IMR-90 (cell line): ENCODE results near the gene MYCBP2. TPM values are rescaled to one million over a fixed set of nuclear protein-coding genes. Genes with fewer than 3 reads are reported as not detected.

Source experiments
- ATAC-seq: fragments of 200-7000 bp; cut with Tn5 transposase; 2 replicates; pipeline ENCODE4 v1.9.1; 2020; ENCODE audit warnings: low read depth, mild to moderate bottlenecking, moderate library complexity
- BruUV-seq: library from RNA; stranded (reverse); fragments of 400-500 nt; replicated peaks from 2 replicates; lab custom pipeline; 2021; lab: Mats Ljungman, UMichigan
- CTCF ChIA-PET: fragments of 300-600 bp; formaldehyde crosslinking; extraction: SDS; loops from one replicate; lab custom pipeline; 2021; ENCODE audit warnings: antibody characterized with exemption; lab: Yijun Ruan, JAX
- POLR2A ChIA-PET: fragments of 300-600 bp; sonication (Branson Sonifier 250); formaldehyde crosslinking; loops from one replicate; lab custom pipeline; 2022; ENCODE audit warnings: antibody characterized with exemption; ENCODE audit not compliant: unreplicated experiment; lab: Charles Lee
- DNase-seq: peaks from one replicate; pipeline ENCODE4 v3.0.0; 2013
- H2AFZ ChIP-seq: replicated peaks from 2 replicates; pipeline ENCODE3; 2013; ENCODE audit warnings: low read length, mild to moderate bottlenecking; ENCODE audit not compliant: poor library complexity
- H2AK5ac ChIP-seq: 2 replicates; pipeline ENCODE4 v1.6.1; 2013; ENCODE audit warnings: low read depth, low read length, inconsistent platforms
- H2AK9ac ChIP-seq: replicated peaks from 2 replicates; pipeline ENCODE3; 2013; ENCODE audit warnings: mild to moderate bottlenecking, low read depth, low read length, moderate library complexity; ENCODE audit not compliant: poor library complexity
- H2BK120ac ChIP-seq: 2 replicates; pipeline ENCODE4 v1.6.1; 2013; ENCODE audit warnings: low read depth, low read length, inconsistent platforms
- H2BK15ac ChIP-seq: 3 replicates; pipeline ENCODE4 v1.6.1; 2013; ENCODE audit warnings: low read depth, low read length, inconsistent platforms
- H2BK20ac ChIP-seq: 2 replicates; pipeline ENCODE4 v1.6.1; 2013; ENCODE audit warnings: low read depth, mild to moderate bottlenecking, inconsistent platforms, low read length, moderate library complexity
- H2BK5ac ChIP-seq: 2 replicates; pipeline ENCODE4 v1.6.1; 2013; ENCODE audit warnings: mild to moderate bottlenecking, low read depth, low read length, inconsistent platforms; ENCODE audit not compliant: poor library complexity, severe bottlenecking
- H3K14ac ChIP-seq: replicated peaks from 2 replicates; pipeline ENCODE4 v1.6.1; 2013; ENCODE audit warnings: low read depth, low read length, inconsistent platforms
- H3K18ac ChIP-seq: 2 replicates; pipeline ENCODE4 v1.6.1; 2013; ENCODE audit warnings: low read depth, low read length, control low read depth
- H3K23ac ChIP-seq: 2 replicates; pipeline ENCODE4 v1.6.1; 2013; ENCODE audit warnings: low read depth, low read length, inconsistent platforms
- H3K27ac ChIP-seq: 2 replicates; pipeline ENCODE4 v1.5.1; 2013; ENCODE audit warnings: mild to moderate bottlenecking, control low read depth, low read length; ENCODE audit not compliant: insufficient read depth
- H3K27me3 ChIP-seq: 2 replicates; pipeline ENCODE4 v1.6.1; 2013; ENCODE audit warnings: low read length; ENCODE audit not compliant: control insufficient read depth, insufficient read depth
- H3K36me3 ChIP-seq: 2 replicates; pipeline ENCODE4 v1.6.1; 2013; ENCODE audit warnings: low read length, mixed read lengths; ENCODE audit not compliant: control insufficient read depth, insufficient read depth
- H3K4ac ChIP-seq: 2 replicates; pipeline ENCODE4 v1.6.1; 2013; ENCODE audit warnings: low read depth, low read length, inconsistent platforms
- H3K4me1 ChIP-seq: 2 replicates; pipeline ENCODE4 v1.6.1; 2013; ENCODE audit warnings: low read length, mixed read lengths; ENCODE audit not compliant: control insufficient read depth, insufficient read depth
- H3K4me2 ChIP-seq: 2 replicates; pipeline ENCODE4 v1.6.1; 2013; ENCODE audit warnings: low read depth, mild to moderate bottlenecking, control low read depth, low read length, moderate library complexity
- H3K4me3 ChIP-seq: 2 replicates; pipeline ENCODE4 v1.5.1; 2013; ENCODE audit warnings: low read depth, mild to moderate bottlenecking, control low read depth, low read length, moderate library complexity; ENCODE audit not compliant: insufficient read depth
- H3K56ac ChIP-seq: 2 replicates; pipeline ENCODE4 v1.6.1; 2013; ENCODE audit warnings: low read length, inconsistent platforms; ENCODE audit not compliant: insufficient read depth; ENCODE audit errors: extremely low read depth
- H3K79me1 ChIP-seq, 2 experiments: 2 replicates each; pipeline ENCODE4 v1.6.1; 2013; ENCODE audit warnings: low read length in 2 of 2, inconsistent platforms in 1 of 2, low read depth in 1 of 2
- H3K9ac ChIP-seq: 2 replicates; pipeline ENCODE4 v1.6.1; 2013; ENCODE audit warnings: low read depth, low read length, control low read depth
- H3K9me1 ChIP-seq: 2 replicates; pipeline ENCODE4 v1.6.1; 2013; ENCODE audit warnings: low read length, inconsistent platforms; ENCODE audit not compliant: insufficient read depth
- H3K9me3 ChIP-seq: 2 replicates; pipeline ENCODE4 v1.6.1; 2013; ENCODE audit warnings: low read length; ENCODE audit not compliant: control insufficient read depth, insufficient read depth
- H4K20me1 ChIP-seq: 2 replicates; pipeline ENCODE4 v1.6.1; 2013; ENCODE audit warnings: low read length, inconsistent platforms; ENCODE audit not compliant: insufficient read depth
- H4K5ac ChIP-seq: 2 replicates; pipeline ENCODE4 v1.6.1; 2013; ENCODE audit warnings: mild to moderate bottlenecking, low read depth, low read length, control low read depth
- H4K8ac ChIP-seq, 2 experiments: 2 replicates each; pipeline ENCODE4 v1.6.1; 2013; ENCODE audit warnings: low read depth in 2 of 2, low read length in 2 of 2, control low read depth in 1 of 2, inconsistent platforms in 1 of 2
- H4K91ac ChIP-seq: 2 replicates; pipeline ENCODE4 v1.6.1; 2013; ENCODE audit warnings: low read depth, low read length, inconsistent platforms; ENCODE audit not compliant: insufficient read depth
- BHLHE40 ChIP-seq: fragments of 150-350 bp; IDR thresholded peaks from 2 replicates; pipeline ENCODE4 v1.6.1; 2016; ENCODE audit warnings: mild to moderate bottlenecking, low read depth, low read length
- MAZ ChIP-seq: IDR thresholded peaks from 2 replicates; pipeline ENCODE4 v1.6.1; 2012; ENCODE audit warnings: low read depth, mild to moderate bottlenecking, low read length, improper control_type of control experiment, moderate library complexity, borderline replicate concordance
- MXI1 ChIP-seq: IDR thresholded peaks from 2 replicates; pipeline ENCODE4 v1.6.1; 2012; ENCODE audit warnings: low read depth, mild to moderate bottlenecking, low read length, moderate library complexity, borderline replicate concordance
- NFE2L2 ChIP-seq: fragments of 150-350 bp; IDR thresholded peaks from 2 replicates; pipeline ENCODE4 v1.6.1; 2016; ENCODE audit warnings: low read depth, mild to moderate bottlenecking, low read length
- RCOR1 ChIP-seq: IDR thresholded peaks from 2 replicates; pipeline ENCODE4 v1.6.1; 2012; ENCODE audit warnings: mild to moderate bottlenecking, low read length, improper control_type of control experiment; ENCODE audit not compliant: insufficient replicate concordance
- WGBS, 2 experiments: methylation state at CpG; one replicate each; pipeline versions ENCODE4 v1.1.5 to v1.1.7; 2013; ENCODE audit warnings: missing lambda C conversion rate in 2 of 2; ENCODE audit not compliant: insufficient read length in 1 of 2; ENCODE audit errors: extremely low coverage in 2 of 2; 5-methylcytosine and 5-hydroxymethylcytosine counted together
- dilution Hi-C: fragments of 300-500 bp; cut with HindIII; formaldehyde crosslinking; loops from one replicate; pipeline ENCODE4 v1.14.3; 2018; ENCODE audit warnings: low sequenced_read_pairs; ENCODE audit not compliant: unreplicated experiment
- in situ Hi-C: fragments of 300-500 bp; cut with MboI; formaldehyde crosslinking; loops from 3 replicates; pipeline ENCODE4 v1.14.3; 2019; ENCODE audit warnings: low sequenced_read_pairs, inconsistent platforms, mixed read lengths
- intact Hi-C: fragments of 100-400 bp; cut with micrococcal nuclease; formaldehyde crosslinking; loops from 2 replicates; pipeline ENCODE4 v1.10.0; 2022
- polyA plus RNA-seq, 3 experiments: library from polyadenylated mRNA; depleted of rRNA; stranded (reverse); fragments of >200 nt; gene quantifications; 2 replicates each; pipeline ENCODE4 v1.2.3, GENCODE V29; 2012; ENCODE audit warnings: low replicate concordance in 1 of 3
- total RNA-seq: library from RNA; depleted of rRNA; stranded (reverse); fragments of >200 nt; gene quantifications from 2 replicates; pipeline ENCODE4 v1.2.3, GENCODE V29; 2012

Gene MYCBP2
- total and polyA plus RNA-seq, 2 of the 4 experiments (the other 2 are of a cell fraction), result 20.1 to 43.2 TPM

GRCh38 chr13:77338961-77339401 lies 12.1 kb upstream of the MYCBP2 start:
- POLR2A ChIA-PET, result no interaction called here
- no peaks in the 10 kb centered on the region for H3K9me3 ChIP-seq
- no peak for ATAC-seq
- no peak overlapping the region for H3K9ac ChIP-seq
- no peak overlapping the region for H3K27ac ChIP-seq
- H2BK15ac ChIP-seq, result no peak overlapping the region
- no peaks in the 10 kb centered on the region for H4K20me1 ChIP-seq
- dilution Hi-C loops (no loop called here), in situ Hi-C loops (no loop called here), intact Hi-C loops (no loop called here)
- H3K14ac ChIP-seq, result no peak overlapping the region
- no peak overlapping the region for H2BK120ac ChIP-seq
- no peak overlapping the region for H2AK9ac ChIP-seq
- no CpG with 5 or more reads among the region's 6 CpGs for WGBS, 2 experiments
- no peaks in the 10 kb centered on the region for H3K9me1 ChIP-seq
- H3K56ac ChIP-seq, result no peak overlapping the region
- no peak overlapping the region for H3K23ac ChIP-seq
- no peaks in the 10 kb centered on the region for H3K79me1 ChIP-seq
- no peak overlapping the region for H2AFZ ChIP-seq
- H3K4me3 ChIP-seq, result no peak overlapping the region
- H4K91ac ChIP-seq, result no peak overlapping the region
- H2AK5ac ChIP-seq, result no peak overlapping the region
- H3K4me2 ChIP-seq, result no peak overlapping the region
- peaks cover 35% of the 10 kb centered on the region for H3K27me3 ChIP-seq
- no peak overlapping the region for H2BK20ac ChIP-seq
- DNase-seq, result no peak
- CTCF ChIA-PET, result no interaction called here
- no peaks in the 10 kb centered on the region for H3K36me3 ChIP-seq
- H3K18ac ChIP-seq, result no peak overlapping the region
- TF ChIP-seq MAZ, result no peak
- no peak for TF ChIP-seq MXI1
- no peak for TF ChIP-seq RCOR1
- TF ChIP-seq BHLHE40, result no peak
- no peak for TF ChIP-seq NFE2L2
- BruUV-seq, result no TSS peak
- H2BK5ac ChIP-seq, result no peak overlapping the region
- H4K5ac ChIP-seq, result no peak overlapping the region
- H3K4me1 ChIP-seq, result no peaks in the 10 kb centered on the region
- no peak overlapping the region for H4K8ac ChIP-seq
- H3K4ac ChIP-seq, result no peak overlapping the region
